Measurements from ENCODE around the gene MYOM1. TPM values are rescaled to one million over a fixed set of nuclear protein-coding genes. Genes with fewer than 3 reads are reported as not detected.
A peak's percentile ranks its signal among the peaks of the same experiment; 100 is the strongest.

The MYOM1 gene
- total RNA-seq, 1 donor from 2014 or later, result 662 TPM

DNA sequence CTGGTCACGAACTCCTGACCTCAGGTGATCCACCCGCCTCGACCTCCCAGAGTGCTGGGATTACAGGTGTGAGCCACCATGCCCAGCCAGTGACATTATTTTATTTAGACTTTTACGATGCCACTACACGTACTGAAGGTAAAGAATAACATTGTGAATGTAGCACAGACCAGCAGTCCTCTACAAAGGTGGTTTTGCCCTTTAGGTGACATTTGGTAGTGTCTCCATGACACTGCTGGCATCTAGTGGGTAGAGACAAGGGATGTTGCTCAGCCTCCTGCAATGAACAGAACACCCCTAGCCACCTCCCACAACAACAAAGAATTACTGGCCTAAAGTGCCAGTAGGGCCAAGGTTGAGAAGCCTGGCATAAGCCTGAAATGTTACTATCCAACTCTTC lies 69.5 kb downstream of the MYOM1 start:
- no peak for DNase-seq

DNA sequence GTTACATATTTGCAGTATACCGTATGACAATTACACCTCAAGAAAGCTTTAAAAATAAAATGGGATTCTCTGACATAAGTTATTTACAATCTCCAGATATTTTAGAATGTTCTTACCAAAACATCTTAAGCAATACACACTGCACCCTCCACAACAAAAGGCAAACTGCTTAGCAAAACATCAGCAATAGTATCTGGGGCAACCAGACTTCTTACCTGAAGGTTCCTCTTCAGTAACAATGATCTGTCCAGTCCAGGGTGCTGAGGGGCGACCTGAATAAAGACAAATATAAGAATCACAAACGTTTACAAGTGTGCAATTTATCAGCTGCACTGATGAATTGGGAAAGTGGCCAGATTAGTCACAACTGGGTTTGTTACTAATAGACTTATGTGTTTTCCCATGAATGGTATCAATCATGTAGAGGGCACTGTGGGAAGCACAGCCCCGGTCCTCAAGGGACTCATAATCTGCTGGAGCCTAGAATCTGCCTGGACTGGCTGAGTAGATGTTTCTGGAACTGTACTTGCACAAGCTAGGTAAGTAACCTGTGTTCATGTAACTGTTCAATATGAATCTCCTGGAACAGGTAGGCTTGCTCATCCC lies 70.7 kb downstream of the MYOM1 start:
- DNase-seq, result no peak

DNA sequence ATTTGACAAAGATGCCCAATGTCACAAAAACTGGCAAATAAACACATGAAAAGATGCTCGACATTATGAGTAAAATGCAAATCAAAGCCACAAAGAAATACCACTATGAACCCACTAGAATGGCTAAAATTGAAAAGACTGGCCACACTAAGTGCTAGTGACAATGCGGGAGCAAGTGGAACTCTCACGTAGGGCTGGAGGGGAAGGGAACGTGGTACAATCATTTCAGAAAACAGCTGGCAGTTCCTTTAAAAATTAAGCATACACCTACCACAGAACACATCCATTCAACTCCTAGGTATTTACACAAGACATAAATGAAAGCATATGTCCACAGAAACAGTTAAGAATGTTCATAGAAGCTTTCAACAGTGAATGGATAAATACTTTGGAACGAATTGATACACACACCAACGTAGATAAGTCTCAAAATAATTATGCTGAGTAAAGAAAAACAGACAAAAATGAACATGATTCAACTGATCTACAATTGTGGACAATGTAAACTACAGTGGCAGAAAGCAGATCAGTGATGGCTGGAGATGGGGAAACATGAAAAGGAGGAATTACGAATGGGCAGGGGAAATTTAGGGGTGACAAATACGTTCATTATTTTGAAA lies 71.7 kb downstream of the MYOM1 start:
- DNase-seq, result no peak

DNA sequence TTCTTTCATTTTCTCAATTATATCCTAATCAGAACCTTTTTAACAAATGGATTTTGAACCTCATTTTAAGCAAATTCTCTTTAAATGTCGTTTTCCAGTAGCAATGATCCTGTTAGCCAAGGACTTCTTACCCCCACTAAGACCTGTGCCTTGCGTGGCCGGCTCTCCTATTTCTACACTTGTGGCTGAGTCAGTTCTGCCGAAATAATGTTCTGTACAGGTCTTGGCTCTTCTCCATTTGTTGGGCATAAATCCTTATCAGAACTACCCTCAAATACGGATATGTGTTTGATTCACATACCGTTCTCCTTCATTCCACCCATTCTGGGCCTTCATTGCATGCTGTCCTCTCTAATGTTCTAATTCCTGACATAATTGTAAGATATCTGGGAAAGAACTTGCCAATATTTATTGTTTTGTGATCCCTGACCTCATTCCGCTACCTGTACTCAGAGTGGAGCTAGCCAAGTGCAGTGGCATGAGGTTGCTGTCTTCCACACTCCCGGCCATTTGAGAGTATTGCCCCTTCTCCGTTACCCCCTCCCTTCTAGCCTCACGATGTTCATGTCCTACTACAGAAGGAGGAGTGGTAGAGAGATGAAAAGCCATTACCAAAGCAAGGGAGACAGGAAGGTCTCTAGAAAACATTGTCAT lies 78.7 kb downstream of the MYOM1 start:
- no peak for DNase-seq

DNA sequence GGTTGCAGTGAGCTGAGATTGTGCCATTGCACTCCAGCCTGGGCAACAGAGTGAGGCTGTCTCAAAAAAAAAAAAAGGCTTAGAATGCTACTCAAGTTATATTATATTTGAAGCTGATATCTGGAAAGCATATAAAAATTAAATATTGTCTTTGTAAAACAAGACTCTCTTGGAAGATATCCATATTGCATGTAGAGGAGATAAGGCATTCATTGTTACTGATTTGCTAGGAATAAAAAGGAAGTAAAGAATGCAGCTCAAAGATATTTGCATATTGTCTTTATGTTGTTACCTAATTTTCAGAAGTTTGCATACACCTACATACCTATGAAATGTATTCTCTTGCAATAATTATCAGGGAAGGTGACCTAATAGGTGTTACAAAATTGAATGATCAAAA lies 79.4 kb downstream of the MYOM1 start:
- DNase-seq, result no peak

DNA sequence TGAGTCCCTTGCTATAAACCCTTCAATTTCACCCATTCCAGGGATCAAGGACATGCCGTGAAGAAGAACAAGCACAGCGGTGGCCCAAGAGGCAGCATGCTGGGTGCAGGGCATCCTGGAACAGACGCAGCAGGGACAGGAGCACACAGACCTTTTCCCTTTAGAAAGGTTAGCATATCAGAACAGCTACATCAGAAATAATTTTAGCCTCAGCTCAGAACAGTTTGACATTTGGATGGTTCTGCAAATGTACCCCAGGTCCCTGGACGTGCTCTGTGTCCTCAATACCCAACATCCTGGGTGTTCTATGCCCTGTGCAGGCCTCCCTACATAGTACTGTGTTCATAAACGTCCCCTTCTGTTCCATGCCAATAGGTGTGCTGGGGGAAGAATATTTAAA lies 80.4 kb downstream of the MYOM1 start:
- no peak for DNase-seq

DNA sequence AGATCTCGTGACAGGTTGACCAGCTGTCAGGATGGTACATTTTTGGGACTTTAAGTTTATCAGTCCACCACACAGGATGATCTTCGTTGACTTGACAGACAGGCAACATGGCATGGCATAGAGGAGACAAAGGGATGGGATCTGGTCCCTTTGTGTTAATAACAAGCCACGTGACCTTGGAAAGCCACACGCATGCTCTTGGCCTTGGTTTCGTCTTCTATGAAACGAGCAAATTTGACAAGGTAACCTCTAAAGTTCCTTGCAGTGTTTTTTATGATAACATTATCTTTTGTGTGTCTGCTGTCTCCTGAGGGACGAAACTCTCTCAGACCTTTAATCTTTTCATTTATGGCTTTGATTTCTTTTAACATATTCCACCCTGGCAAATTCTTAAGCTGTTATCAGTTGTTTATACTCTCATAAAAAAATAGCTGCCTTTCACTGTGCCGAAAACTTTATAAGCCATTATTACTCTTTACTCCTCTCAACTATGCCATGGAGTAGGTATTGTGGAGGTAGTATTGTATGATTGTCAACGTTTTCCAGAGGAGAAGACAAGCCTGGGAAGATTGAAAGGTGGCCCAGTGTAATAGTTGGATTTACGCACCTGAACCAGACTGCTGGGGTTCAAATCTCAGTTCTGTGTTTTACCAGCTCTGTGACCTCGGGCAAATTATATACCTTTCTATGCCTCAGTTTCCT lies 81.3 kb downstream of the MYOM1 start:
- no peak for DNase-seq

DNA sequence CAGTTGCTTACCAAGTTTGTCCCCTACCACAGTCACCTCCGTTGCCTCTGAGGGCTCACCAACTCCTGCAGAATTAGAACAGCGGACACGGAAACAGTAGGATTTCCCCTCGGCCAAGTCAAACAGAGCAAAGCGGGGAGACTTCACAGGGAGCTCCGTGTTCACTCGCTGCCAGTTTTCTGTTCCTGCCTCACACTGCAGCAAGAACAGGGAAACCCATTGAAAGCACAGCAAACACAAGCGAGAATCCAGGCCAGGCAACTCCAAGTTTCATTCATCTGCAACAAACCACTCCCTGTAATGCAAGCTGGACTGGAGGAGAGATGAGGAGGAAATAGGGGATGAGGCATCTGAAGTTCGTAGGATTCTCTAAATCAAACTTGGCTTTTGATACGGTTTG lies 84.2 kb downstream of the MYOM1 start:
- no peak for DNase-seq

DNA sequence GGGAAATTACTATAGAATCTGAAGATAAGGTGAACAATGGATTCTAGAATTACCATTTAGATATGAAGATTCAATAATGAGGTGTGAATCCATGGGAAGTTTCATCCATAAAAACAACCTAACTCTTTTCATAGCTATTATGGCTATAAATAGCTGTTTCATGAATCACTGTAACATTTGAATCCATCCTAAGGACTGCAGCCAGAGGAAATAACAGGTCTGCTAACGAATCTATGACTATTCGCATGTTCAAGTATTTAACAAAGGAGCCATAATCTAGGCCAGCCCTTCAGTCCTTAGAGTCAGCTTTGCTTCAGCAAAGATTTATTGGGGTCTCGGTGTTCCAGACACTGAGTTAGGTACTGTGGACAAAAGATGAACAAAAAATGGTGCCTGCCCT lies 87.1 kb downstream of the MYOM1 start:
- DNase-seq, result no peak

DNA sequence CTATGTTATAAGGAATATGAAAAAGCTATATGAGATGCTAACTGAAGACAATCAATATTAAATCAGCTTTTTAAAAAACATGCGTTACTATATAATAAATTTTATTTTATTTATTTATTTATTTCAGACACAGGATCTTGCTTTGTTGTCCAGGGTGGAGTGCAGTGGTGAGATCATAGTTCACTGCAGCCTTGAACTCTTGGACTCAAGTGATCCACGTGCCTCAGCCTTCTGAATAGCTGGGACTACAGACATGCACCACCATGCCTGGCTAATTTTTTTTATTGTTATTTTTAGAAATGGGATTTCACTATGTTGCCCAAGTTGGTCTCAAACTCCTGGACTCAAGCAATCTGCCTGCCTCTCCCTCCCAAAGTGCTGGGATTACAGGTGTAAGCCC lies 89.4 kb downstream of the MYOM1 start:
- no peak for DNase-seq

DNA sequence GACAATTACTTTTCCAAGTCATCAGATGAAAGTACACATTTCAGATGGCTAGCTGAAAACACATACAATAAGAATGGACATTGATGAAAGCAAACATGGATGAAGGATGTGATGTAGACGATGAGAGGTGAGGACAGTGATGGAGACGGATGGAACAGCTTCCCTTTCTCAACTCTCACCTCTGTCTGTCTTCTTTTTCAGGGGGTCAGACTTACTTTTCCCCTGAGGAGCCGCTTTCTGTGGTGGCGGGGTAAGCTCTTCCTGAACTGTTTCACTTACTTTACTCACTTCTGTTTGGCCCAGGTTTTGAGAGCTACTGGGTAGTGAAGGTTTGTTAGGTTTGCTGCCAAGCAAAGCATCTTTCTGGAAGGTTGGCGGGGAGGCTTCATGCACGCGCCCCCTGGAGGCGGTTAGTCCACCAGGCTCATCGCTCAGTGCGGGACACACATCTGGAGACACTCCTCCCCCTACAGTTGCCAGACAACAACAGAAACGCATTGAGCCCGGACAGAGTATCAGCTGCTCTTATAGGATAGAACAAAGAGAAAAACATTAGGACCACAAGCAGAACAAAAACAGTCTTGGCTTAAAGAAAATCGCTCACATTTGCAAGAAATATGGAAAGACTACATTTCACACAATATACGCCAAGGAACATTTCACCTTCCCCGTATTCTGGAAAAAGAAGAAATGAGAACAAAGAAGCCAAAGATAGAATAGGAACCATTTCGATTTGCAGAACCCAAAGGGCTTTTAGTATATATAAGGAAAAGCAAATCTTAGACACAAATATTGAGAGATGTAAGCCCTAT lies 90.5 kb downstream of the MYOM1 start:
- peak; percentile 94 for DNase-seq

DNA sequence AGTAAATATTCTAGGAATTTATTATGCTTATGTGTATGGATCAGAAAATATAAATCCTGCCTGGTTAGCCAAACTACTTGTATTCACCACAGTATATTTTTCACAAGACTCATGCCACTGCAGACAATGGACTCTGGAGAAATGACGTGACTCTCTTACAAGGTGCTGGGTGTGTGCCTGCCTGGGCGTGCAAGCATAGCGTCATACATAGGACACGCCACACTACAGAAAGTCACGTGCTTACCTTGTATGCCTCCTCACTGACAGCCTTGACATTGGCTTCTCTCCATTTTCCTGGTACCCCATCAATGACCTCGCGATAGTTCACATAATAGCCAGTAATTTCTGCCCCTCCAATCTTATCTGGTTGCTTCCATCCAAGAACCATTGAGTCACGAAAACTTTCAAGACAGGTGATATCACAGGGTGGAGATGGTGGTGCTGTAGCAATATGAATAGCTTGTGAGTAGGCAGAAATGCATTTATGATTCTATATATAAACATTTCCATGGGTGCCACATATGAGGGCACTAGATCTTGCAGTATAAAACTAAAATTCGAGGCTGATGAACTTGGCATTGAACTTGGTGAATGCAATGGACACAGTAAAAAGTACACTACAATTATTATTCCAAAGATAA lies 93.2 kb downstream of the MYOM1 start:
- no peak for DNase-seq

DNA sequence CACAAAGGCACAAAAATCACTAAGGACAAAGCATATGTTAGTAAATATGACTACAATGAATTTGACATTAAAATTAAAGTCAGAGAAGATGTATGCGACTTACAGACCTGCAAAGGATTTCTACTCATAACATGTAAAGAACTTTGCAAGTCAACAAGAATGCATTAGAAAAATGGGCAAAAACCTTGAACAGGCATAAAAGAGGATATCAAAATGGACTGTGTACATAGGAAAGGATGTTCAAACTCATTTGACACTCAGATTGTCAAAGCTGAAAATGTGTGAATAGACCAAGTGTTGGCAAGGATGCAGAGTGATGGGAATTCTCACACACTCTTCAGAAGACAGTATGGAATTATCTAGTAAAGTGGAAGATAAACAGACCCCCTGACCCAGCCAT lies 94.9 kb downstream of the MYOM1 start:
- no peak for DNase-seq

DNA sequence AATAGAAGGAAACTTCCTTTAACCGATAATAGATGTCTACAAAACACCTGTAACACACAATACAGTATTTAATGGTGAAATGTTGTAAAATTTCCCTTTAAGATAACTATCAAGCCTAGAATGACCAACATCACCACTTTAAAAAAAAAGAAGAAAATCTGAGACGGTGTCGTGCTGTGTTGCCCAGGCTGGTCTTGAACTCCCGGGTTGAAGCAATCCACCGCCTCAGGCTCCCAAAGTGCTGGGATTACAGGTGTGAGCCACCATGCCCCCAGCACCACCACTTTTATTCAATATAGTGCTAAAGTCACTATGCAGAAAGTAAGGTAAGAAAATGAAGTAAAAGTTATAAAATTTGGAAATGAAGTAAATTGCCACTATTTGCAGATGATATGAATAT lies 96.9 kb downstream of the MYOM1 start:
- no peak for DNase-seq

DNA sequence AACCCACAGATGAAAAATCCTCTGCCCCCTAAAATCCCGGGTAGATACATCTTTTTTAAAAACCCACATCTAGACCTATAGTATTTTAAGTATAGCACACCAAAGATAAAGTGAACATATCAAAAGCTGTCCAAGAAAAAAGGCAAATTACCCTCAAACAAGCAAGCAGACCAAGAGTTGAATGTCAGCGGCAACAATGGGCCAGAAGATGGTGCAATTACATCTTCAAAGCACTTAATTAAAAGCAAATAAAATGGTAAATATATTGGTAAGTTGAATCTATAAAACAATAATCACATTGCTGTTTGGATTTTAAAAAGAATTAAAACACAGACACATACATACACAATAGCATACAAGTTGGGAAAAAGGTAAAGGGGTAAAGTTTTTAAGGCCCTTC lies 98.5 kb downstream of the MYOM1 start:
- DNase-seq, result no peak

DNA sequence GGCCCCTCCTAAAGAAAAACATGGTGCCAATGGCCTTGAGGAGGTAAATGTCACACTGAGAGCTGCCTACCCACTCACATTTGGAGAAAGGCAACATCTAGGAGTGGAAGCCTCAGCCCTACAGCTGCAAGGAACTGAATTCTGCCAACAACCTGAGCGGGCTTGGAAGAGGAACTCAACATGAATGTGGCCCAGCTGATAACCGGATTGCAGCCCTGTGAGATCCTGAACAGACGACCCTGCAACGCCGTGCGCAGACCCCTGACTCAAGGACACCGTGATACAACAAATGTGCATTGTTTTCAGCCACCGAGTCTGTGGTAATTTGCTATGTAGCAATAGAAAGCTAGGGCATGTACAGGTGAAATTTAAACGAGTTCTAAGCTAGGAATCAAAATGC lies 99.4 kb downstream of the MYOM1 start:
- DNase-seq, result no peak

DNA sequence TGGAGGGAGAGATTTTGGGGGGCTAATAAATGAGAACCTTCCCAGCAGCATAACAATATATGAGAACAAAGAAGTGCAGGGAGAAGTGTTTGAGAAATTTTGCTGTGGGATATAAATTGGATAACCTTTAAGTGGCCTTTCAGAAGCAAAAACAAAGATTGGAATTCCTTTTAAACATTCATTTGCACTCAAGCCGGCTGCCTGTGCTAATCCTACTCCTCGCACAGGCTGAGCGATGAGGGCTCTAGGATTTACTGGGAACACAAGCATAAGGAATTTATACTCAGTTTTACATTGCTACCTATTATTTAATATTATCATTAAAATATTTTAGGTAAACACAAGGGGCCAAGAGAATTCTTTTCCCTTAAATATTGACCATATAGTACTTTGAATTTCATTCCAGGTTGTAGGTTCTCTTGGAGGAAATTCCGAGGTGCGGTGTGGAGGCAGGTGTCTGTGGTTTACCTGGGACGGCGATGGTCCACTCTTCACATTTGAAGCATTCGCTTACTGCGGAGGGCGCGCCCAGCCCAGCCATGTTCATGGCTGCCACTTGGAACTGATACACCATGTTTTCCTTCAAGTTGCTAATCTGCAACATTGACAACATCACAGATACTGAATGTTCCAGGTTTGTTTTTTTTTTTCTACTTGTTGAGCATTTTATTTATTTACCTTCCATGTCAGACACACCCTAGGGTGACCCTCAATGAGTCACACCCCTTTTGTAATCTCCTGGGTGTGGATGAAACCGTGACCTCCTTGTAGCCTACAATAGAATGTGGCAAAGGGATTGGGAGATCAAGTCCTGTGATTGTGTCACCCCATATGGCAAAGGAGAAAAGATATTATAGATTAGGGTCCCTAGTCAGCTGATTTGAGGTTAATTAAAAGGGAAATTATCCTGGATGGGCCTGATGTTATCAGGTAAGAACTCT lies 100.1 kb downstream of the MYOM1 start:
- DNase-seq, result no peak

DNA sequence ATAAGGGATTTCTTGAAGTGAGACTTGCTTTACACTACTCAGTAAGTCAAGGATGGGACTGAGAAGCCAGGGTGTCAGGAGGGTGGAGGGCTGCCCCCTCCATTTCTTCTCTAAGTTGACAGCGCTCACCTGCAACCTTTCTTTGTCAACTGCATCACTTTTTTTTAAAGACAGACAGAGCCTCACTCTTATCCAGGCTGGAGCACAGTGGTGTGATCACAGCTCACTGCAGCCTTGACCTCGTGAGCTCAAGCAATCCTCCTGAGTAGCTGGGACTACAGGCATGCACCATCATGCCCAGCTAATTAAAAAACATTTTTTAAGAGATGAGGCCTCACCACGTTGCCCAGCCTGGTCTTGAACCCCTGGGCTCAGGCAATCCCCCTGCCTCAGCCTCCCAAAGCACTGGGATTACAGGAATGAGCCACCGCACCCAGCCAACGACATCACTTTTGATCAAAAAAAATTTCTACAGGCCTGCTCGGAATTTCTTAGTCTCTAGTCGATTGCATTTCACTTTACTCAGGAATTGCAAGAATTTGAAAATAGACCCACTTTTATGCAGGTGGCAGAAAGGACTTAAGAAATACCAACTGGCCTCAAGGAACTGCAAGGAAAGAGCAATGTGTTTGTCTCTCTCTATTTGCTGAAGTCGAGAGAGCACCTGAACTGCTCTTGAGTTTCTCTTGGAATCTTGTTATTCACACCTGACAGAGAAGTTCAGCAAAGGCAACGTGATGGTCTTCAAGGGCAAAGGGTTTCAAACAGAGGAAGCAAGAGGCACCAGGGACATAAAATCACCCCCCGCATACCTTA lies 101.4 kb downstream of the MYOM1 start:
- DNase-seq, result no peak

DNA sequence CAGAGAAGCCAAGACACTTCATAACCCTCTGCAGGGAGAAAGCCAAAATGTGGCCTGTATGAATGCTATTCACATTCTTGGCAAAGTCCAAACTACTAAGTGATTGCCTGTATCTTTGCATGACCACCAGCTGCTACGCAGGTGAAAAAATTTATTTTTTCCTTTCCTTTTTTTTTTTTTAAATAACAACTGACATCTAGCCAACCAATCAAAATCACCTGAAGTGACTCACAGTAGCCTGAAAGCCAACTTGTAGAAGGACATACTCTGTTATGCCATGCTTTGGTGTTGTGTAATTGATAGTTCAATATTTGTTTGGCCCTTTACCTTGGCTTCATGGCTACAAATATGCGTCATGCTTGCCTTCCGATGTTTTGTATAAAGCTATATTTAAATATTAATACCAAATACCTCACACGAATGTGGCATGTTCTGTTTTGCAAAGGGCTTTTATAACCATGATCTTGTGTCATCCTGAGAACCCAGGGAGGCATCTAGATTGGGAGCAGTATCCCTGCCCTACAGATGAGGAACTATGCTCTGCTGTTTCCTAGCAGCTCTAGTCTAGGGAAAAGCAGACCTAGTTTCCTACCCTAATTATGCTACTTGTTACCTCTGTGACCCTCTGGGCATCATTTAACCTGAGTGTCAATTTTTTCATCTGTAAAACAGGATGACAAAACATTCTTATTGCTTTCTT lies 102.1 kb downstream of the MYOM1 start:
- no peak for DNase-seq
